ENCODE results near the gene TOMM20. TPM values are rescaled to one million over a fixed set of nuclear protein-coding genes. Genes with fewer than 3 reads are reported as not detected.
"Not testable (repeated sequence)": the region's sequence is repeated elsewhere in the genome, so short reads cannot be mapped to it uniquely, and the experiment has no call there.

TOMM20 gene
- 210 and 262 TPM in 2 replicates for total RNA-seq (2014; rRNA removed; shearing (Covaris generic))
- 79.4 and 129 TPM in 2 replicates for polyA plus RNA-seq (2014; cell fraction: nucleus; rRNA removed)

DNA sequence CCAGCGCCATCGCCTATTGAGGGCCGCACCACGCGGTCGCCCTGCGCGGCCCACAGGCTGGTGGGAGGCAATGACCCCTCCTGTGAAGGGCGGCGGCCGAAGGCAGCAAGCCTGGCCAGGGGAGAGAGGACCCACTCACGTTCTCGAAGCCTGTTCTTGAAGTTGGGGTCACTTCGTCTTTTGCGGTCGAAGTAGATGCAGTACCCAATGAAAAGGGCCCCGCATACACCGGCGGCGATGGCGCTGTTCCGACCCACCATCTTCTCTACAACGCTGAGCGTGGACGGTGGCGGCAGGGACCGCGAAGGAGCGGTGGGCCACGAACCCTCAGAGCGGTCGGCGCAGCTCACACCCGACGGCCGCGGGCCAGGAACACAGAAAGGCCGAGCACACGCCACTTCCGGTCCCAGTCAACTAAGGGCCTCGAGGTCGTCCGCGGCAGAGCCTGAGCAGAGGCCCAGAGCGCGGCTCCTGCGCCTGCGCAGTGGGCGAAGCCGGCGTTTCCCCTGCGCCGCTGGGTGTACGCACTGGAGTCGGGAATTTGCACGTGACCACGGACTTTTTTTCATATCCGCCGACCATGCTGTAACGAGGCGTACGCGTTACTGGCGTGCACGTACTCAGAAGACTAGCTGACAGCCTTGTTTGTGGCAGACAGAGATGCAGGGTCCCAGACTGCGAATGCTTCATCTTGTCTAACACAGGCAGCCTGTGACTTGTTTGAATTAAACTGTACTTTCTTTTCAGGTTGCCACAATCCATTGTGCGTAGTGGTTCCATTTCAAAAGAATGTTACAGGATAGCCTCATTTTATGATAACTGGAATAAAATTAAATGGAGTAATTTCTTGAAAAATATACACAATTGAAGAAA is at the start of gene TOMM20:
TOMM20 (minus strand) TSS at position 382 of the 873 bp plus-strand sequence; CDS start at position 260, 122 bp downstream.
- peak; percentile 99 for DNase-seq (ENCODE audit: extremely low read depth, low read depth)

DNA sequence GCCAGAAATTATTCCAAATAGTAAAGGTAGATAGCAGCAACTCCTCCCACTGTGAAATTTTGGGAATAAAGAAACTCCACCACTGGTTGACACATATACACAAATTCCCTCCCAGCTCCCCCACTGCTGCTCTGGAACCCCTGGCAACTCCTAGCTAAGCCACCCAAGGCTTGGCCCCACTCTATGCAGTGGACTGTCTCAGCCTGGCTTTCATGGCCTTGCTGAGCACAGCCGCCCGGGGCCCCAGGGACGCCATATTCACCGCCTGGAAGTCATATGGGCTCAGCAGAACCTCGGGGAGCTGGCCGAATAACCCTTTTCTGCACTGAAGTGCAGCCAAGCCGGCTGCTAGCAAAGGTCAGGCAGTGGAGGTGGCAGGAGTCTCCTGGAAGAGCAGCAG is 47.8 kb upstream of the TOMM20 start:
- no peak for DNase-seq (ENCODE audit: extremely low read depth, low read depth)

DNA sequence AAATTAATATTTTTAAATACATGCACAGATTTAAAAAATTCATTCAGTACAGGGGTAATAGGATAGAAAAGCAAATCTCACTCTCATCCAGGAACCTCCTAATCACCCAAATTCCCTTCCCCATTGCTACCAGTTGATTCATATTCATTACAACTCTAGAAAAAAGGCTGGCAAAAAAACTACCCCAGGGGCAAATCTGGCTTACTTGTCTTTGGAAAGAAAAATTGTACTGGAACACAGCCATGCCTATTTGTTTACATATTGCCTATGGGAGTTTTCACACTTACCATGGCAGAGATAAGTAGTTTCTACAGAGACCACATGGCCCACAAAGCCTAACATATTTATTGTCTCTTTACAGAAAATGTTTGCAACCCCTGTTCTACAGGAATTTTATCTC is 41.3 kb upstream of the TOMM20 start:
- DNase-seq (ENCODE audit: extremely low read depth, low read depth), result no peak

DNA sequence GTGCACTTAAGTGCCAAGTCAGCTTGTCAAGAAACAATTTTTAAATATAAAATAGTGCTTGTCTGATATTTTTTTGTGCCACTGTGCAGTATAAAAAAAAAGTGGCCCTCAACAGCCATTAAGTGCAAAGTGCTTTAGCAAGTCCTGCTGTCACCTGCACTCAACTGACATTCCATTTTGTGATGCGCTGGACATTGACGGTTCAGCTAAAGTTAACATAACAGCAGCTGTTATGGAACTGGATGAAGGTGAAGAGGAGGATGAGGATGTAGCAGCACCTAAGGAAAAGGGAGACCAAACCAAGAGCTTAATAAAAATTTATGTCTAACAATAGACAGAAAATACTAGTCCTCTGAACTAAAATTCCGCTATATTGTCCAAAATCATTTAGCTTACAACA is 39.7 kb upstream of the TOMM20 start:
- no peak for DNase-seq (ENCODE audit: extremely low read depth, low read depth)

DNA sequence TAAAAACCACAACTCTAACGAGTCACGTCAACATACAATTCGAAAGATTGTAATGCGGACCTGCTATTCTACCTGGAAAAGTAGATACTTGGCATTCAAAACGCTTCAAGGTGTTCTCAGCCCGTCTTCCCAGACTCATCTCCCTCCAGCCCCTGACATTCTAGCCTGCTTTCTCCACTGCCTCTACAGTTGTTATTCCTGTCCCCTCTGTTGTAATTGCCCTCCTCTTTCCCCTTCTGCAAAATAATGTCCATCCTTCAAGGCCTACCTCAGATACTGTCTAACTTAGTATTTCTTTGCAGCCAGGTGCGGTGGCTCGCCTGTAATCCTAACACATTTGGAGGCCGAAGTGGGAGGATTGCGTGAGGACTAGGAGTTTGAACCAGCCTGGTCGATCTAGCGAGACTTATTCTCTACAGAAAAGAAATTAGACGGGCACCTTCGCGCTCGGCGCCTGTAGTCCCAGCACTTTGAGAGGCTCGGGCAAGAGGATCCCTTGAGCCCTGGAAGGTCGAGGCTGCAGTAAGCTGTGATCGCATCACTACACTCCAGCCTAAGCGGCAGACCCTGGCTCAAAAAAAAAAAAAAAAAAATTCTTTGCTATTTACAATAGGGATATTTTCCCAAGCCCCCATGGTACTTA is 33.2 kb upstream of the TOMM20 start:
- no peak for DNase-seq (ENCODE audit: extremely low read depth, low read depth)

DNA sequence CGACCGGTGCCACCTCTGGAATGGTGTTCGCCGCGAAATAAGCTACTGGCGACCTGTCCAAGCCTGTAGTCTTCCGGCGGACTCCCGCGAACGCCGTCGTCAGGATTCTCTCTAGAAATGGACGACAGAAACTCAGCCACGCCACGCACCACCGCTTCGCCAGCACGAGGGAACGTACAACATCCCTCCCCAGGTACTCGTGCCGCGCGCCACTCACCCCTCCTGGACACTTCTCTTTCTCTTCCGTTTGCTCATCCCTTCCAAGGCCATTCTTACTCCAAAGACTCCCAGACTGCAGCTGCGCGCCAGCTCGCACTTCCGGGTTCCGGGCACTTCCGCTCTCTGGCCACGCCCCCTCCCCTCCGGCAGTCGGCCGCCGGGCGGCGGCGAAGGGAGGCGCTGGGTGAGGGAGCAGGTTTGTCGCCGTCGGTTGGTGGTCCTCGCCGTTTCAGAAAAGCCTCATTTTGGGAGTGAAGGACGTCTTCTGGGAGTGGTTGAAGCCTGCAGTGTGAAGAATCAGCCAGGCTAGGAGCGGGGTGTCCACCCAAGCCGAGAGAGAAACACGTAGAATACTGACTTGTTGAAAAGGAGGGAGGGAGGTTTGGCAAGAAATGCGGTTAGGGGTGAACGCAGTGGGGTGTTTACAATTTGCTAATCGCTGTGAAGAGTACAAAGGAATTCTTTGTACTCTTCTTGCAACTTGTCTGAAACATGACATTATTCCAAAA is 32.5 kb upstream of the TOMM20 start, which contains the start of gene RBM34:
RBM34 (minus strand) TSS at position 294 of the 728 bp plus-strand sequence; CDS start at position 270, 24 bp downstream.
- DNase-seq (ENCODE audit: extremely low read depth, low read depth), result peak; percentile 92

DNA sequence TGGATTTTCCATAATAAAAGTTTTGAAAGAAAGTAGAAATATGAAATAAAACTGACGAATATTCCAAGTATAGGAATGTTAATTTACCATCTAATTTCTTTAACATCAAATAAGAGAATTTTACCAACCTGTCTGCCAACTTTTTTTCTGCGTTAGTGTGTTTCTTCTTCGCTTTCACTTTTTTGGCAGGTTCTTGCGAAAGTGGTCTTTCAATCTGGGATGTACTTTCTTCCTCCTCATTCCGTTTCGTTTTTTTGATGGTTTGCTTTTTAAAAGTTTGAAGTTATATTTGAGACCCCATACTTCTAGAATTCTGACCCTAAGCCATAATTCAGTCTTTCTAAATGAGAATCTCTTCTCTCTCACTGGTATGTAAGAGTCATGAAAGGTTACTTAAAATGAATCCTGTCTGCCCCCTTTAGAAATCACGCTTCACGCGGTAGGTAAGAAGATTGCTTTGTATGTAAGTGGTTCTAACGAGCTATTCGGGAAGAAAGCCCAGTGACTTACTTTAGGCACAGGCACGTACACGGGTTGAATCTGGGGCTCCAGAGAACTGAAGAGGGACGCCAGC is 31.8 kb upstream of the TOMM20 start:
- no peak for DNase-seq (ENCODE audit: extremely low read depth, low read depth)

DNA sequence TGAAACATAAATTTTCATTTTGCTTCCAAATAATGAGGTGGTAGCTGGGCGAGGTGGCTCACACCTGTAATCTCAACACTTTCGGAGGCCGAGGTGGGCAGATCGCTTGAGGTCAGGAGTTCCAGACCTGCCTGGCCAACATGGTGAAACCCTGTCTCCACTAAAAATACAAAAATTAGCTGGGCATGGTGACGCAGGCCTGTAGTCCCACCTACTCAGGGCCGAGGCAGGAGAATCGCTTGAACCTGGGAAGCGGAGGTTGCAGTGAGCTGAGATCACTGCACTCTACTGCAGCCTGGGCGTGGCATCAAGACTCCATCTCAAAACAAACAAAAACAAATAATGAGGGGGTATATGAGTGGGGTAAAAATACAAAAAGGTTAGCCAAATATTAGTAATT is 31.3 kb upstream of the TOMM20 start:
- DNase-seq (ENCODE audit: extremely low read depth, low read depth), result not testable (repeated sequence)

DNA sequence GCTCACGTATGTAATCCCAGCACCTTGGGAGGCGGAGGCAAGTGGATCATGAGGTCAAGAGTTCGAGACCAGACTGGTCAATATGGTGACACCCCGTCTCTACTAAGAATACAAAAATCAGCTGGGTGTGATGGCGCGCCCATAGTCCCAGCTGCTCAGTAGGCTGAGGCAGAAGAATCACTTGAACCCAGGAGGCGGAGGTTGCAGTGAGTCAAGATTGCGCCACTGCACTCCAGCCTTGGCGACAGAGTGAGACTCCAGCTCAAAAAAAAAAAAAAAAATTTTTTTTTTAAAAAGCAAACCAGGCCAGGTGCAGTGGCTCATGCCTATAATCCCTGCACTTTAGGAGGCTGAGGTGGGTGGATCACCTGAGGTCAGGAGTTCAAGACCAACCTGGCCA is 30.6 kb upstream of the TOMM20 start:
- not testable (repeated sequence) for DNase-seq (ENCODE audit: extremely low read depth, low read depth)

DNA sequence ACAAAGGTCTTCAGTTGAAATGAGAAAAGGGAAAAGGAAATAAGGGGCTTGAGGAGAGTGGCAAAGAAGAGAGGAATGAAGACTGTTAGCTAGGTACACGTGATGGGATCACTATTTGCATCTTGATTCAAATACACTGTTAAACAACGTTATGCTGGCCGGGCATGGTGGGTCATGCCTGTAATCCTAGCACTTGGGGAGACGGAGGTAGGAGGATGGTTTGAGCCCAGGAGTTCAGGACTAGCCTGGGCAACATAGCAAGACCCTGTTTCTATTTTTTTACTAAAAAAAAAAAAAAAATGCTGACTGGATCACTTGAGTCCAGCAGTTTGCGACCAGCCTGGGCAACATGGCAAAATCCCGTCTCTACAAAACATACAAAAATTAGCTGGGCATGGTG is 30.0 kb upstream of the TOMM20 start:
- DNase-seq (ENCODE audit: extremely low read depth, low read depth), result no peak

DNA sequence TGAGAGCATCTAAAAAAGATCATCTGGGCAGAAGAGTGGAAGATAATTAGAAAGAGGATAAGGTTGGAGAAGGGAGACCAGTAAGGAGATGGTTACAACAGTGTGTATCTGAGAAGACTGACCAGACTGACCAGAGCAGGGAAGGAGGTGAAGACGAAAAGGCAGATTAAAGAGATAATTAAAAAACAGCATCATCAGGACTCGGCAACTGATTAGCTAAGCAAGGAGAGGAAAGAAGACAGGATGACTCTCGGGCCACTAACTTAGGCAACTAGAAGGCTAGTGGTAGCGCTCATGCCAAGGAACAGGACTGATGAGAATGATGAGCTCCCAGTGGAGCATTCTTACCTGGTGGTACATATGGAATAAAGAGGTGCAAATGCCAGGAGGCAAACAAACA is 28.5 kb upstream of the TOMM20 start:
- no peak for DNase-seq (ENCODE audit: extremely low read depth, low read depth)

DNA sequence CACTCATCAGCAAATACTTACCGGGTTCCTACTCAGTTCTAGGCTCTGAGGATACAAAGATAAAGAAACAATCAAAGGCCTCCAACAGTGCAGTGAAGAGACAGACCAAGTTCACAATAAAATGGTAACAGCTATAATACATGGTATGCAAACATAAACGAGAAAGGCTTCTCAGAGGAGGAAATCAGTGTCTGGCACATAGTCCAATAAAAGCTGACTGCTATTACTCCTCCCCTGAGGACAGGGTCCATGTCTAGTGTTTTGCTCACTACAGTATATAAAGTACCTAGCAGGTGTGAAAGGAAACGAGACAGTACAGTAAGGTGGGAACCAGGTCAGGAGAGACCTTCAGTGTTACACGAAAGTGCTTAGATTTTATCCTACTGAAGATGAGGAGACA is 28.1 kb upstream of the TOMM20 start:
- DNase-seq (ENCODE audit: extremely low read depth, low read depth), result no peak

DNA sequence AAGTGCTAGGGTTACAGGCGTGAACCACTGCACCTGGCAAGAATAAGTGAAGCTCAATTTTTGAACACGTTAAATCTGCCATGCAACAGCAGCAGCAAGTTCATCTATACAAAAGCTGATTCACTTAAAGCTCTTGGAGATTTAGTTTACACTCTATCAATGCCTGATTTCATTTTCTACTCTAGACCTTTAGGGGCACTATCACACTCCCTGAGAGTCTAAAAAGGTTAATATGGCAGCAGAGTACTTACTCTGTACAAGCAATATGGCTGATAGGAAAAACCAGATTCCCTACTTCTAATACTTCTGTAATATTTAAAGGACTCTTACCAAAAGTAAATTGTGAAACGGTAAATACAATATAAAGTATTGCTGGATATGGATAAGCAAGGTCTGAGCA is 27.6 kb upstream of the TOMM20 start:
- no peak for DNase-seq (ENCODE audit: extremely low read depth, low read depth)

DNA sequence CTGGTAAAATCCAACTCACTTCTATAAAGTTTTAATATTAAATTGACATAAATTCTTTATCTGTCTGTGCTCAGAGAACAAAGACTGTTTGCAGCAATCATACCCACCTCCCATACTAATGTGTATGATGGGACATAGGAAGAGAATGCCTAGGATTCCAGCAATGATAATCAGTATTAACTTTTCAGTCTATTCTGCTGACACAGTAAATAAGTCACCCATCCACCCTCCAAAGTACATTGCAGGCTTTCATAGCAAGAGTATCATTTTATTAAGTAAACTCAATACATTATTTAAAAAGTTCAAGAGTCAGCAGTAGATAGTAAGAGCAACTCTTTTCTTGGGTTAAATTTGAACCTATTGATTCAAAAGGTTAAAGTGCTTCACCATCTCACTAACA is 23.6 kb upstream of the TOMM20 start:
- no peak for DNase-seq (ENCODE audit: extremely low read depth, low read depth)

DNA sequence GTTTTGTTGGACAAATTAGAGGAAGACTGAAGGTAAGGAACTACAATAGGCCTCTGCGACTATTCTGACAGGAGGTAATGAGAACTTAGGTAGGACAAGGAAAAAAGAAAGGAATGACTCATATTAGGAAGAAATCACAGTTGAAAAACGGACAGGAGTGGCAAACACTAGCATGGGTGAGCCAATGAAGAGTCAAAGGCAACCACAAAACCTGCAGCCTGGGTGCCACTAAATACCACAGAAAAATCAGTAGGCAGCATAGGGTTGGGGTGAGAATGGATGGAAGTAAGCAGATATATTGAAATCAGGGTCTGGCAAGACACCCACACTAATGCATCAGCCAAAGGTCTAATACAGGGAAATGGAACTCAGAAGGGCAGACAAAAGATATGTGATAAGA is 22.4 kb upstream of the TOMM20 start:
- DNase-seq (ENCODE audit: extremely low read depth, low read depth), result no peak

DNA sequence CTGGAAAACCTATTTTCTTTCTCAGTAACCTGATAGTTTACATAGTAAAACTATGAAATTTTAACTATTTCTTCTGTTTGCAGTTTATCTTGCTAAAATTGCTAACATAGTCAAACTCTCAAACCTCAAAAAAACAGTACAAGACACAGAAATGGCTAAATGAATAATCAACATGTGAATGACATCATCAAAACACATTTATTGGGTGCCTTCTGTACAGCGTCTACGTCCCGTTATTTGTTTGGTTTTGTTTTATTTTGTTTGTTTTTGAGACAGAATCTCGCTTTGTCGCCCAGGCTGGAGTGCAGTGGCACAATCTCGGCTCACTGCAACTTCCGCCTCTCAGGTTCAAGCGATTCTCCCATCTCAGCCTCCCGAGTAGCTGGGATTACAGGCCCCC is 21.2 kb upstream of the TOMM20 start:
- DNase-seq (ENCODE audit: extremely low read depth, low read depth), result no peak

DNA sequence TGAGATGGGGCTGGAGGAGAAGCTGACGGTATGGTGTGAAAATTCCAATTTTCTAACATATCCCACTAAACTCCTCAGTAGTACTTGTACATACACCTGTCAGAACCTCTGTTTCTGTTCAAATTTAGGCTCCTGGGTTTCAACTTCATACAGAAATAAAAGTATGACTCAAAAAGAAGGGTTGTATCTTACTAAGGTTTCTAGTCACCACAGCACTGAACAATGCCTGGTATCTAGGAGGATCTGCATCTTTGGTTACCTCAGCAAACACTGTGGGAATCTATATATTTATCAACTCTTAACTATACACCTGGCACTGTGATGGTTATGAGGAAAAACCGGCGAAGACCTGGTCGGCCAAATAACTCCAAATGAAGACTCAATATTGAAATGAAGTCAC is 18.6 kb upstream of the TOMM20 start:
- DNase-seq (ENCODE audit: extremely low read depth, low read depth), result no peak

DNA sequence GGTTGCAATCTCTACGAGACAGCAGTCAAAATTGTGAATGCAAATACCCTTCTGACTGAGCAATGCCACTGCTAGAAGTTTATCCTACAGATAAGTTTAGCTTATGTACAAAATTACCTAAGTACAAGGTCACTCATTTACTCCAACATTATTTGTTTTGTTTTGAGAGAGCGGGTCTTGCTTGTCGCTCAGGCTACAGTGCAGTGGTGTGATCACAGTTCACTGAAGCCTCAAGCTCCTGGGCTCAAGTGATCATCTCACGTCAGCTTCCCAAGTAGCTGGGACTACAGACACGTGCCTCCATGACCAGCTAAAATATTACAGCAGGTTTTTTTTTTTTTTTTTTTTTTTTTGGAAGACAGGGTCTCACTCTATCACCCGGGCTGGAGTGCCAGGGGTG is 17.0 kb upstream of the TOMM20 start:
- no peak for DNase-seq (ENCODE audit: extremely low read depth, low read depth)

DNA sequence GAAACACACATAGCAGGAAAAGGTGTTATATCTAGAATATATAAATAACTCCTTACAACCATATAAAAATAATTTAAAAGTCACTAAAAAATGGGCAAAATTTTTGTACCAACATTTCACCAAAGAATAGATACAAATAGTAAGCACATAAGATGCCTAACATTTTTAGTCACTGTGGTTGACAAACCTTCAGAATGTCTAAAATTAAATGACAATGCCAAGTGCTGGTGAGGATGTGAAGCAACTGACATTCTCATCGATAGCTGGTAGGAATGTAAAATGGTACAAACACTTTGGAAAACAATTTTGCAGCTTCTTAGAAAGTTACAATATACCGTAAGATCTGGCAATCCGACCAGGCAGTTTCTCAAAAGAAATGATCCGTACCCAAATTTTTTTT is 14.4 kb upstream of the TOMM20 start:
- DNase-seq (ENCODE audit: extremely low read depth, low read depth), result no peak

DNA sequence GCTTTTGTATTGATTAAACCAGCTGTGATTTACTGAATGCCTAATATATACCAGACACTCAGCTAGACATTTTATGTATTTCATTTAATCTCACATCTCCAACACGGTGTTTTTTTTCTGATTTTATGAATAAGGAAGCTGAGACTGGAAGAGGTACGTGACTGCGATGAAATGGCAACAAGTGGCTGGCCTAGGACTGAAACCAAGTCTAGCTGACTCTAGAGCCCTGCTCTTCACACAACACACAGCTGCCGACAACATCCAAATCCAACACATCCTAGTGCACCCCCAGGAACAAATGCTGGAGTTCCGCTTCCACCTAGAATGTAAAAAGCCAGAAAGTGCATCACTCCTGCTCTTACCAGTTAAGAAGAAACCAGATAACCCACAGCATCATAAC is 10.7 kb upstream of the TOMM20 start:
- DNase-seq (ENCODE audit: extremely low read depth, low read depth), result no peak

DNA sequence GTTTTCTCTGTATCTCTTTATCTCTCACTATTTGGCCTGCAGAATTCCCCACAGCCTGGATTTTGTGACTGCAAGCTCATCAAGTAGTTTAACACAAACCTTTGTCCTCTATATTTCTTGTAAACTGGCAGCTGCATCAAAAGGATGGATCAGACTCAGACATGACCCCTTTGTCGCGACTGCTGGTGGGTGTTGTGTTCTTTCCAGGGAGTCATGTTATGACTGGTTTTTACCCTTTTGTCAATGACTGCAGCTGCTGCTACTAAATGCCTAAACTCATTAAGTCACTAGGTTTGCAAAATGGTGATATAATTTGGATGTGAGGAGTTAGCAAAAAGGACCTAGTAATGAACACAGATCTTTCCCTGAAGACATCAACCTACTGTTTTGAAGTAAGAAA is 10.2 kb upstream of the TOMM20 start:
- DNase-seq (ENCODE audit: extremely low read depth, low read depth), result no peak
